ENCODE data around the gene DPH2. TPM values are rescaled to one million over a fixed set of nuclear protein-coding genes. Genes with fewer than 3 reads are reported as not detected.

DPH2 gene
- total RNA-seq, 4 donors from 2014 or later = 13.4 to 26.7 (median 22.3) TPM

DNA sequence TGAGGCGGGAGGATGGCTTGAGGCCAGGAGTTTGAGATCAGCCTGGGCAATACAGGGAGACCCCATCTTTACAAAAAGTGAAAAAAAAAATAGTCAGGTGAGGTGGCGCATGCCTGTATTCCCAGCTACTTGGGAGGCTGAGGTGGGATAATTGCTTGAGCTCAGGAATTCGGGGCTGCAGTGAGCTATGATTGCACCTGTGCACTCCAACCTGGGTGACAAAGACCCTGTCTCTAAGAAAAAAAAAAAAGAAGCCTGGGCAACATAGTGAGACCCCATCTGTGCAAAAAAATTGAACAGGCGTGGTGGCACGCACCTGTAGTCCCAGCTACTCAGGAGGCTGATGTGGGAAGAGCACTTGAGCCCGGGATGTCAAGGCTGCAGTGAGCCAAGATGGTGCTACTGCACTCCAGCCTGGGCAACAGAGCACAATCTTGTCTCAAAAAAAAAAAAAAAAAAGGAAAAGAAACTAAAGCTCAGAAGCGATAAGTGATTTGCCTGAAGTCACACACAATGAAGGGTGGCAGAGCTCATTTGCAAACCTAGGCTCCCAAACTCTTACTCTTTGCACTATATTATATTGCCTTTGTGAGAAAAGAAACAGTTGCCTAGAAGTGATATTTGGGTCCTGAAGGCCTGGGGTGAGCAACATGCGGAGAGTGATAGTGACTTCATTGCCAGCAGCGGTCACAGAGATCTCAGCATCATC, 23.6 kb downstream of the DPH2 start:
- no peak overlapping the region for H3K27ac ChIP-seq
- H3K27me3 ChIP-seq = no peaks in the 10 kb centered on the region
- H3K36me3 ChIP-seq = no peaks in the 10 kb centered on the region
- WGBS, 2 donors = 92% methylated on average over 9 of the region's 9 CpGs
- TF ChIP-seq POLR2A (IDR thresholded peaks at IDR 0.05) = no peak
- no peak for TF ChIP-seq CTCF (IDR thresholded peaks at IDR 0.05)
- peaks cover 15 to 17% of the 10 kb centered on the region in 2 donors for H3K4me1 ChIP-seq
- no peak for DNase-seq
- no peak overlapping the region for H3K4me3 ChIP-seq (replicated peaks in 1 of 3)
- intact Hi-C loops (cut with DNase I) = no loop called here
- no peaks in the 10 kb centered on the region for H3K9me3 ChIP-seq

DNA sequence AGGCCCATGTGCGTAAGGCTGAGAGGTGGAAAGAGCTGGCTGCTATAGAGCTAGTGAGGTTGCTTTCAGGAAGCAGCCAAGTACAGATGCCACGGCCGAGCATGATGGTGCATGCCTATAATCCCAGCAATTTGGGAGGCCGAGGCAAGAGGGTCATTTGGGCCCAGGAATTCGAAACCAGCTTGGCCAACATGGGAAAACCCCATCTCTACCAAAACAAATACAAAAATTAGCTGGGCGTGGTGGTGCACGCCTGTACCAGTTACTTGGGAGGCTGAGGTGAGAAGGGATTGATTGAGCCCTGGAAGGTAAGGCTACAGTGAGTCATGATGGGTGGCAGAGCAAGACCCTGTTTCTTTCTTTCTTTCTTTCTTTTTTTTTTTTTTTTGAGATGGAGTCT, 24.3 kb downstream of the DPH2 start:
- no peaks in the 10 kb centered on the region for H3K27me3 ChIP-seq
- no peak overlapping the region for H3K4me3 ChIP-seq (replicated peaks in 1 of 3)
- no peaks in the 10 kb centered on the region for H3K36me3 ChIP-seq
- DNase-seq = no peak
- H3K27ac ChIP-seq = no peak overlapping the region
- intact Hi-C loops (cut with DNase I) = no loop called here
- no peak for TF ChIP-seq POLR2A (IDR thresholded peaks at IDR 0.05)
- no peaks in the 10 kb centered on the region for H3K9me3 ChIP-seq
- peaks cover 15 to 17% of the 10 kb centered on the region in 2 donors for H3K4me1 ChIP-seq
- 92 to 95% methylated on average over 7 of the region's 7 CpGs for WGBS, 2 donors

DNA sequence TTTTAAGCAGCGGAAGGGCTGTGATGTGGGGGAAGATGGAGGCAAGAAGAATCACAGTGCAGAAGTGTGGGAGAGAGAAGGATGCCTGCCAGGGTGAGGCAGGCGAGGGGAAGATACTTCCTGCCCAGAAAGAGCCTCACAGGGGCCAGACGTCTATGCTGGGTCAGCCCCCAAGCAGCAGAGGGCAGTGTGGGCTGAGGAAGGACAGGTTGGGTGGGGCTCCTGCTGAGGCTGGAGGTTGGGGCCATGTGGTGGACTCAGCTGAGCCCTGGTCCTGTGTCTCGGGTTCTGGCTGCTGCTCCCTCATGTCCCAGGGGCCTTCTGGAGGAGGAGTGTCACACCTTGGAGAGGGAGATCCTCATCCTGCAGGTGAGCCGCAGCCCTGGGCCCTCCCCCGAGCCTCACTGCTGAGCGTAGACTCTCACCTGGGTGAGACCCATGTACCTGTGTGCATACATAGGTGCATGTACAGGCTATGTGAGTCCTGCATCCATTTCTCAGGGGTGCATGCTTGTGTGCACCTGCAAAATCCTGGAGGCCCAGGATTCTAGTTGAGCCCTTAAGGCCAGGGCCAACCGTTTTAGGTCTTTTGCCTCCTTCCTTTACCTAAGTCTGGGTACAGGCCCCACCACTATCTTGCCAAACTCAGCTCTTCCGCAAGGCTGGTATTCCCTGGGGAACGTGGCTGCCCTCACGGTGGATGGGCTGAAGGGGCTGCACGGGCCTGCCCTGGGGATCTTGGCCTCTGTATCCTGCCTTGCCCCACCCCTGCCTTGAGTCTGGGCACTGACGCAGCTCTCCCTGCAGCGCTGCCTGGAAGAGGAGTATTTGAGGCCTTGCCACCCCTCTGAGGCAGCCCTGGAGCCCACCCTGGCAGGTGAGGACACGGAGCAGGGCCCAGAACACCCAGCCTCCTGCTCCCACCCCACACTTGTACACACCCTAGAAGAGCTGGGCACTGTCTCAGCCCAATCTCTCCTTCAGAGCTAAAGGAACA, 25.3 kb downstream of the DPH2 start:
- TF ChIP-seq CTCF (IDR thresholded peaks at IDR 0.05) (peak in 1 of 6 experiments; percentile 15), POLR2A (IDR thresholded peaks at IDR 0.05) (no peak)
- no peak for DNase-seq
- Histone ChIP-seq H3K27ac (no peak overlapping the region), H3K27me3 (no peaks in the 10 kb centered on the region), H3K4me1 (peaks cover 15 to 17% of the 10 kb centered on the region in 2 donors), H3K4me3 (replicated peaks in 1 of 3) (no peak overlapping the region), H3K9me3 (no peaks in the 10 kb centered on the region), H3K36me3 (no peaks in the 10 kb centered on the region)
- 76 to 85% methylated on average over 4 to 15 of the region's 15 CpGs for WGBS, 2 donors
- intact Hi-C loops (cut with DNase I) = loop anchor here (5.0 kb wide), 1 partner anchor 37 kb away; the partner anchor contains the start of gene SLC6A9

DNA sequence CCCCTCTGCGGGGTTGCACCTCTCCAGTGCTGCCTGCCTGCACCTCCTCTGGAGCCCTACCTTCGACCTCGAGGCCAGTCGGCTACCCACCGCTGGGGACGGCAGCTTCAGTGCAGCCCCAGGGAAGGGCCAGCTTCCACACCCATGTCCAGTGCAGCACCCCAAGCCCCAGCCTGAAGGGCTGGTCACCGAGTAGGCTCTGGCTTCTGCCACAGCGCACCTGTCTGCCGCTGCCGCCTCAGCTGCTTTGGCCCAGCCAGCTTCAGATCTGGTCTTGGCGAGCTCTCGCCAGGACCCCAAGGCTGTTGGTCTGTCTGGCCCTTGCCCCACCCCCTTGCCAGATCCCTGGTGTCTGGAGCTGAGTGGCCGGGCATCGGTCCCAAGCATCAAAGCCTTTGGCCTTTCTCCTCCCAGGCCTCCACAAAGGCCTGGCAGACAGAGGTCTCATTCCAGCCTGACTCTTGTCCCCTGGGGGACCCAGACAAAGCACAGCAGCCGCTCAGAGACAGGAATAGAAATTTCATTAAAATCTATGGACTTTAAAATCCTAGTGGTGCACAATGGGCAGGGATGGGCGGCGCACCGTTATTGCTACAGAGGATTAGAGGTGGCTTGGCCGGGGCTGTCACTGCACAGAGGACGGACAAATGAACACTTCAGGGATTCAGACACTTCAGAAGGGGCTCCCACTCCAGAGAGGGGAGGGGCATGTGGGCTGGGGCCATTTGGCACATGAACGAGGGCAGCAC, 26.3 kb downstream of the DPH2 start:
- no peak for DNase-seq
- no peaks in the 10 kb centered on the region for H3K27me3 ChIP-seq
- WGBS, 2 donors = 79 to 85% methylated on average over 15 to 21 of the region's 21 CpGs
- intact Hi-C loops (cut with DNase I) = loop anchor here (5.0 kb wide), 1 partner anchor 36 kb away; the partner anchor contains the start of gene SLC6A9
- H3K9me3 ChIP-seq = no peaks in the 10 kb centered on the region
- no peaks in the 10 kb centered on the region for H3K36me3 ChIP-seq
- H3K27ac ChIP-seq = no peak overlapping the region
- TF ChIP-seq CTCF (IDR thresholded peaks at IDR 0.05) = no peak
- TF ChIP-seq POLR2A (IDR thresholded peaks at IDR 0.05) = no peak
- peaks cover 9% of the 10 kb centered on the region in 2 donors for H3K4me1 ChIP-seq
- no peak overlapping the region for H3K4me3 ChIP-seq (replicated peaks in 1 of 3)

DNA sequence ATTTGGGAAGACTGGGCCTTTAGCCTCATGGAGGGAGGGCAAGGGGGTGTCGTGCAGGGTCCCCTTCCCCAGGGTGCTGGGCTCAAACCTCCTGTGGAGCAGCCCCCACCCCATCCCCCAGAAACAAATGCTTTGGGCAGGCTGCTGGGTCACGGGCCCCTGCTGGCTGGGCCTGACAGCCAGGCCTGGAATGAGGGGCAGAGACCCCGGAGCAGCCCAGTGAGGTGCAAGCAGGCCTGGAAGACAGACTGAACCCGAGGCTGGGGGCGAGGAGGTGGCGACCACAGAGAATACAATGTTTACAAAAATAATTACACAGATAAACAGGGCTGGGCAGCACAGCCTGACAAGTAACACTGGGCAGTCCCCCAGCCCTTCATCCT, 26.9 kb downstream of the DPH2 start:
- DNase-seq = no peak
- H3K4me1 ChIP-seq = peaks cover 8 to 9% of the 10 kb centered on the region in 2 donors
- H3K9me3 ChIP-seq = no peaks in the 10 kb centered on the region
- TF ChIP-seq POLR2A (IDR thresholded peaks at IDR 0.05) = no peak
- no peak for TF ChIP-seq CTCF (IDR thresholded peaks at IDR 0.05)
- WGBS, 2 donors = 73 to 91% methylated on average over 5 to 6 of the region's 6 CpGs
- H3K36me3 ChIP-seq = no peaks in the 10 kb centered on the region
- H3K27ac ChIP-seq = no peak overlapping the region
- intact Hi-C loops (cut with DNase I) = loop anchor here (5.0 kb wide), 1 partner anchor 36 kb away; the partner anchor contains the start of gene SLC6A9
- H3K4me3 ChIP-seq (replicated peaks in 1 of 3) = no peak overlapping the region
- H3K27me3 ChIP-seq = no peaks in the 10 kb centered on the region

Data from thyroid gland (tissue), 4 donors.